ENCODE data around the gene S100G. TPM values are rescaled to one million over a fixed set of nuclear protein-coding genes. Genes with fewer than 3 reads are reported as not detected.
A peak's percentile ranks its signal among the peaks of the same experiment; 100 is the strongest.

Gene S100G
- total and polyA plus RNA-seq, 10 donors: not detected

- no peaks in the 10 kb centered on the region for H3K4me1 ChIP-seq
- intact Hi-C loops (cut with DNase I; ENCODE audit: low total_unique reads): no loop called here
- H3K27ac ChIP-seq: no peak overlapping the region
- peaks cover 0 to 4% (median 0%) of the 10 kb centered on the region in 7 donors for H3K27me3 ChIP-seq (replicated peaks in 1 of 7)
- H3K4me3 ChIP-seq: no peak overlapping the region
- 81 to 96% (median 86%) methylated on average over 4 of the region's 4 CpGs for WGBS, 5 donors
- H3K36me3 ChIP-seq: no peaks in the 10 kb centered on the region
- DNase-seq: no peak
- H3K9me3 ChIP-seq: no peaks in the 10 kb centered on the region
- TF ChIP-seq POLR2AphosphoS5 (IDR thresholded peaks at IDR 0.05) (no peak), POLR2A (IDR thresholded peaks at IDR 0.05) (no peak), CTCF (IDR thresholded peaks at IDR 0.05 in 8 of 11, conservative IDR thresholded peaks at IDR 0.05 in 3 of 11) (no peak)
These were observed 20.0 kb upstream of the S100G start for GRCh38 chrX:16629909-16630308.

GRCh38 chrX:16633754-16634153, 16.2 kb upstream of the S100G start:
- no peak for DNase-seq
- no peaks in the 10 kb centered on the region for H3K9me3 ChIP-seq
- 21 to 30% (median 23%) methylated on average over 4 of the region's 4 CpGs for WGBS, 5 donors

GRCh38 chrX:16635040-16635439, 14.9 kb upstream of the S100G start:
- 85 to 99% (median 92%) methylated on average over 5 of the region's 5 CpGs for WGBS, 5 donors
- no peaks in the 10 kb centered on the region for H3K27me3 ChIP-seq (replicated peaks in 1 of 7)
- no peak overlapping the region for H3K4me3 ChIP-seq
- no peak overlapping the region for H3K27ac ChIP-seq
- H3K9me3 ChIP-seq: no peaks in the 10 kb centered on the region
- H3K36me3 ChIP-seq: peaks cover 0 to 23% (median 0%) of the 10 kb centered on the region in 6 donors
- intact Hi-C loops (cut with DNase I; ENCODE audit: low total_unique reads): no loop called here
- H3K4me1 ChIP-seq: no peaks in the 10 kb centered on the region
- DNase-seq: no peak
- TF ChIP-seq POLR2A (IDR thresholded peaks at IDR 0.05) (no peak), CTCF (IDR thresholded peaks at IDR 0.05 in 8 of 11, conservative IDR thresholded peaks at IDR 0.05 in 3 of 11) (no peak), POLR2AphosphoS5 (IDR thresholded peaks at IDR 0.05) (no peak)

More at GRCh38 chrX:16633754-16634153, 16.2 kb upstream of the S100G start:
- intact Hi-C loops (cut with DNase I; ENCODE audit: low total_unique reads): no loop called here
- Histone ChIP-seq H3K27ac (peak overlapping the region in 4 of 8 donors; percentile 6 to 38 (median 24)), H3K4me1 (no peaks in the 10 kb centered on the region), H3K4me3 (no peak overlapping the region), H3K27me3 (replicated peaks in 1 of 7) (peaks cover 0 to 4% (median 0%) of the 10 kb centered on the region in 7 donors), H3K36me3 (peaks cover 0 to 20% (median 0%) of the 10 kb centered on the region in 6 donors)
- TF ChIP-seq POLR2AphosphoS5 (IDR thresholded peaks at IDR 0.05) (no peak), POLR2A (IDR thresholded peaks at IDR 0.05) (no peak), CTCF (IDR thresholded peaks at IDR 0.05 in 8 of 11, conservative IDR thresholded peaks at IDR 0.05 in 3 of 11) (no peak)

- Histone ChIP-seq H3K36me3 (peaks cover 0 to 23% (median 0%) of the 10 kb centered on the region in 6 donors), H3K27ac (no peak overlapping the region), H3K9me3 (no peaks in the 10 kb centered on the region), H3K27me3 (replicated peaks in 1 of 7) (no peaks in the 10 kb centered on the region), H3K4me1 (no peaks in the 10 kb centered on the region), H3K4me3 (no peak overlapping the region)
- intact Hi-C loops (cut with DNase I; ENCODE audit: low total_unique reads): no loop called here
- 89 to 100% (median 96%) methylated on average over 3 of the region's 3 CpGs for WGBS, 5 donors
- TF ChIP-seq CTCF (IDR thresholded peaks at IDR 0.05 in 8 of 11, conservative IDR thresholded peaks at IDR 0.05 in 3 of 11) (no peak), POLR2AphosphoS5 (IDR thresholded peaks at IDR 0.05) (no peak), POLR2A (IDR thresholded peaks at IDR 0.05) (no peak)
- DNase-seq: no peak
These were observed 14.4 kb upstream of the S100G start for GRCh38 chrX:16635596-16635995.
